ENCODE measurements around the gene ALG12. TPM values are rescaled to one million over a fixed set of nuclear protein-coding genes. Genes with fewer than 3 reads are reported as not detected.

Gene ALG12
- total and polyA plus RNA-seq, 2 of the 8 experiments (the other 6 are each of a cell fraction or from before 2014, with no cell fraction given): 13.4 to 22.5 TPM

- no peak overlapping the region for H3K56ac ChIP-seq (replicated peaks; ENCODE audit: insufficient read length, low read depth, low read length)
- no peak overlapping the region for H2BK5ac ChIP-seq (ENCODE audit: low read depth, low read length)
- H3K9me3 ChIP-seq (ENCODE audit: insufficient read depth in 2 of 2, low read depth in 1 of 2, low read length in 1 of 2): no peaks in the 10 kb centered on the region
- H4K91ac ChIP-seq (replicated peaks; ENCODE audit: insufficient read length, low read length): no peak overlapping the region
- FAIRE-seq: no peak
- H3K18ac ChIP-seq (ENCODE audit: extremely low read depth, low read length): no peak overlapping the region
- H3K9ac ChIP-seq (replicated peaks in 1 of 4; ENCODE audit: extremely low read depth in 1 of 4, low read depth in 3 of 4, low read length in 3 of 4): no peak overlapping the region; a peak in 1 of 7 replicates
- 0 out of 2 replicates have a peak overlapping the region, but pooled peaks have one; percentile 17 for H2BK12ac ChIP-seq (ENCODE audit: low read depth, low read length)
- peaks cover 6 to 16% (median 12%) of the 10 kb centered on the region in 4 experiments for H3K27me3 ChIP-seq (replicated peaks in 1 of 4; ENCODE audit: control insufficient read depth in 3 of 4, extremely low read depth in 1 of 4, insufficient read depth in 3 of 4, low read length in 3 of 4)
- peaks cover 26% of the 10 kb centered on the region for H3K79me1 ChIP-seq (ENCODE audit: low read depth, low read length)
- no peak overlapping the region for H4K5ac ChIP-seq (ENCODE audit: insufficient read length, low read depth, low read length)
- no peak overlapping the region for H3K14ac ChIP-seq (ENCODE audit: insufficient read length)
- no peak overlapping the region for H2BK15ac ChIP-seq (ENCODE audit: low read length)
- no peak overlapping the region for H2BK20ac ChIP-seq (ENCODE audit: low read length)
- TF ChIP-seq SUZ12 (IDR thresholded peaks at IDR 0.05; ENCODE audit: low read length): no peak
- 0 out of 2 replicates have a peak, but pooled peaks have one; percentile 12 for TF ChIP-seq MAX (IDR thresholded peaks at IDR 0.05)
- peak overlapping the region; percentile 36 to 77 for H3K4me2 ChIP-seq (ENCODE audit: insufficient read depth in 1 of 2, low read depth in 2 of 2, low read length in 2 of 2)
- no peak overlapping the region for H2AFZ ChIP-seq (ENCODE audit: low read length)
- 80% methylated on average over 16 of the region's 23 CpGs; no CpG with 5 or more reads in 1 of the 2 experiments for WGBS, 2 experiments (ENCODE audit: extremely low coverage in 1 of 2, insufficient coverage in 1 of 2, insufficient read length in 1 of 2, insufficient replicate concordance in 2 of 2, low coverage in 1 of 2, low lambda C conversion rate in 2 of 2, missing lambda C conversion rate in 1 of 2)
- H3K36me3 ChIP-seq (ENCODE audit: control insufficient read depth in 2 of 4, insufficient read depth in 4 of 4, low read length in 3 of 4): no peaks in the 10 kb centered on the region
- no peak overlapping the region for H2BK120ac ChIP-seq (replicated peaks; ENCODE audit: low read depth, low read length)
- no peak overlapping the region for H2AK5ac ChIP-seq (ENCODE audit: low read depth, low read length)
- H3K4me1 ChIP-seq (replicated peaks in 1 of 4; ENCODE audit: control insufficient read depth in 3 of 4, insufficient read depth in 4 of 4, low read length in 3 of 4): peaks cover 0 to 6% (median 5%) of the 10 kb centered on the region in 4 experiments; a peak in 5 of 7 replicates
- H3K27ac ChIP-seq (ENCODE audit: low read depth, low read length): no peak overlapping the region
- ChIA-PET CTCF (ENCODE audit: partially characterized antibody) (interaction anchor here (1.4 kb wide), 1 partner anchor 89 kb away, joined by 3 read pairs; no protein-coding TSS in a partner anchor), POLR2A (ENCODE audit: partially characterized antibody) (interaction anchor here (0.6 to 2.5 kb wide), 5 partner anchors 10 to 44 kb away, joined by 3 to 6 read pairs (median 4); no protein-coding TSS in a partner anchor)
- no peak overlapping the region for H4K8ac ChIP-seq (ENCODE audit: extremely low read depth, insufficient read depth, low read length)
- no peak overlapping the region for H3K4ac ChIP-seq (replicated peaks; ENCODE audit: insufficient read length, low read depth, low read length)
- no peak overlapping the region for H3K23ac ChIP-seq (ENCODE audit: insufficient read length)
- no peak overlapping the region for H3K4me3 ChIP-seq (ENCODE audit: extremely low read depth in 1 of 4, insufficient read depth in 2 of 4, low read depth in 3 of 4, low read length in 4 of 4)
- peaks cover 11 to 66% of the 10 kb centered on the region in 2 experiments; a peak in 3 of 4 replicates for H3K79me2 ChIP-seq (ENCODE audit: control insufficient read depth in 1 of 2, insufficient read depth in 2 of 2, low read length in 2 of 2)
- H3K23me2 ChIP-seq (ENCODE audit: low read depth, low read length): peaks cover 9% of the 10 kb centered on the region
- no peak for DNase-seq (ENCODE audit: low read depth in 1 of 2, low spot score in 2 of 2)
- H4K20me1 ChIP-seq (replicated peaks in 1 of 2; ENCODE audit: control insufficient read depth in 1 of 2, insufficient read depth in 2 of 2, low read length in 2 of 2): peaks cover 17 to 30% of the 10 kb centered on the region in 2 experiments
Observed at GRCh38 chr22:49856343-49856742, 61.9 kb downstream of the ALG12 start.

Measured in H1 (cell line).